HG02938 (cell line): ENCODE measurements around the gene ANKRD31.
"Not testable (repeated sequence)": the region's sequence is repeated elsewhere in the genome, so short reads cannot be mapped to it uniquely, and the experiment has no call there.

Experiments used
- ATAC-seq: cut with Tn5 transposase; IDR thresholded peaks from one replicate; pipeline ENCODE4 v1.9.1; 2021; ENCODE audit warnings: mild to moderate bottlenecking, moderate library complexity; ENCODE audit not compliant: unreplicated experiment

ANKRD31 gene

DNA sequence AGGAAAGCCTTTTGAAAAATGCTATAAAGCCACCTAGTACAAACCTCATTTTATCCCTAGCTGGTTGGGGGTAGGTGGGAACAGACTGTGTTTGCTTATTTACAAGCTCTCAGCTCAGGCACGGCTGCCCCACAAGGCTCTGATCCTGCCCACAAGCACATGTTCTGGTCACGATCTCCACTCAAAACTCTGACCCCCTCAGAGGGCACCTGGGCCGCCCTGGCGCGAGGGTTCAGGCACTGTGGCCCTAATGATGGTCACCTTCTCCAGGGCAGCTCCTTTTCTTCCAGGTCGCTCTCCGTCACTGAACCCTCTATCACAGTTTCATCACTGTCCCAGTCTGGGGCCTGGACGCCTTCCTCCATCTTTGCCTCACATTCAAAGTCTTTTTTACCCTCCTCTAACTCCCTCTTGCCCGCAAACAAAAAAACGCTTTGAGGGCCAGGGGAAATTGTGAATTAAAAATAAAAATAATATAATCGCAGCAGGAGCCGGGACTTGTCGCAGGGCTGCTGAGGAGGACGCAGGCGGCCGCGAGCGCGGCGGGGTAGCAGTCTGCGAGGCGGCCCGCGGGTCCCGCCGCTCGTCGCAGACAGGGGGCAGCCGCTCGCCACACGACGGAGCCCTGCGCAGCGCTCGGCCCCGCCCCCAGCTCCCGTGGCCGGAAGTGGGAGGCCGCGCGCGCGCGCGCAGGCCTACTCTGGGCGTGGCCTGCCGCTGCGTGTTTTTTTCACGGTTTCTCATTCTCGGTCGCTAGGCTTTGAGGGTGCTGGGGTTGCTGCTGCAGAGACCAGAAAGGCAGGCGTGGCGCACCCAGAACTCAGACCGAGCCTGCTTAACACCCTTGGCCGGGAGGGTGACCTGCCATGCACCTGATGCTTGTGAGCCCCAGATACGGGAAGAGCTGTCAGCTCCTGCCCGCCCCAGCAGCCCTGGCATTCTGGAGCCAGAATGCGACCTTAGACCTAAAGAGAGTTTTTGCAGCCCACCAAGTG, at the start of gene ANKRD31:
TSS of gene ANKRD31 (minus strand) at position 557 of the 995 bp plus-strand sequence. CDS start at position 365, 192 bp downstream.
- peak; percentile 95 for ATAC-seq

- ATAC-seq, result no peak
These were observed 49.6 kb upstream of the ANKRD31 start for GRCh38 chr5:75286211-75286773.

DNA sequence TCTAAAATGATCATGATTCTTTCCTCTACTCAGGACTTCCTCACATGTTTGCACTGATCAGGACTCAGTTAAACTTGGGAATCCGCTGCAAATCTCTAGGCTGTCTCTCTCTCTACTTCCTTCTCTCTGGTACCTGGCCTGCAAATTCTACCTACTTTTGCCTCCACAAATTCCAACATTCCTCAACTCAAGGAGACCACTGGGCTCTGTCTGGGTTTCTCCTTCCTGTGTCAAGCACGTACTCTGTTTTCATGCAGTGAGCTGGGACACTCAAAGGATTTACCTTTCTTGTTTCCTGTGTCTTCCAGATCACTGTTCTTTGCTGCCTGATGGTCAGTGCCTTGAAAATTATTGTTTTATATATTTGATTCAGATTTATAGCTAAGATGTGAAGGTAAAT, 45.9 kb upstream of the ANKRD31 start:
- no peak for ATAC-seq

DNA sequence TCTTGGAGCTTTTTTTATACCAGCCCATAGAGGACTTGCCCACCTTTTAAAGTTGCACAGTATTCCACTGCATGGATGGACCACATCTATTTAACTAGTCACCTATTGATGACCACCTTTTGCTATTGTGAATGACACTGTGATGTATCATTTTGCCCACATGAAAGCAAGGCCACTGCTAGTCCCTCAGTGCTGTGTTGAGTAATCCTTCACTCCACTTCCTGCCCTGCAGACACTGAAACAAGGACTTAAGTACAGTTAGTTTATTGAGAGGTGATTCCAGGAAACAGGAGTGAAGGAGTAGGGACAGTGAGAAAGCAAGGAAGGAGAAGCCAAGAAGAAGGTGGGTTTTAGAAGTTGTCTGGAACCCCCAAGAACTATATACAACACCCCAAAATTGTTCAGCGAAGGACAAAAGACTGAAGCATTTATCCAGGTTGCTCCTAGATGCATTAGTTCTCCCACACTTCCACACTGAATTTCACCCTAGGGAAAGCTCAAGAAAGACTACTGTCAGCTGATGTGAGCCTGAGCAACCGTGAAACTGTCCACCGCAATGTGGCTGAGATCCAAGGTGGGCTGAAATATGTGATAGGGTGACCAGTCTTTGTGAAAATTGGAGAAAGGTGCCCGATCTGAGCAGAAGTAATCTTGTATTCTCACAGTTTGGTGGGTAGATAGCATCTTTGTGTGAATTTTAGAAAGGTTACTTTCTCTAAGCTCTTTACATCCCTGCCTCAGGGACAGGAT, 45.2 kb upstream of the ANKRD31 start:
- no peak for ATAC-seq

- ATAC-seq, result no peak
These were observed 42.6 kb upstream of the ANKRD31 start for GRCh38 chr5:75279321-75279720.

GRCh38 chr5:75277463-75277862, 40.8 kb upstream of the ANKRD31 start:
- no peak for ATAC-seq

GRCh38 chr5:75275756-75276155, 39.1 kb upstream of the ANKRD31 start:
- ATAC-seq, result no peak

DNA sequence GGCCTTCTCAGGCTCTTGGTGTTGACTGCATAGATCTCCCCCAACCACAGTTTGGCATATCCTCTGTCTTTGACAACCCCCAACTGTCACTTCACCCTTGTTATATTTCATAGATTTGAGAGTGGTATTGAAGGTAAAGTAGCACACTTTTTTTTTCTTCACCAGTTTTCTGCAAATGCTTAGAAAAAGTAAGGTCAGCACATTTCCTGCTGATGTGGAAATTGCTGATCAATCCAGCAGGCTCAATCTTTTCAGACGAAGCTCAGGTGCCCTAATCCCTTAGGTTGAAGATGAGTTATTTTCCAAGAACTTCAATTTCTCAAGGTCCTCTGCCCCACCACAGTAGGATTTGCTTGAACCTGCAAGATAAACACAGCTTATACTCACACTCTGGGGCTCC, 38.5 kb upstream of the ANKRD31 start:
- no peak for ATAC-seq

- no peak for ATAC-seq
These were observed 37.8 kb upstream of the ANKRD31 start for GRCh38 chr5:75274486-75274885.

GRCh38 chr5:75270605-75271004, 33.9 kb upstream of the ANKRD31 start:
- not testable (repeated sequence) for ATAC-seq

DNA sequence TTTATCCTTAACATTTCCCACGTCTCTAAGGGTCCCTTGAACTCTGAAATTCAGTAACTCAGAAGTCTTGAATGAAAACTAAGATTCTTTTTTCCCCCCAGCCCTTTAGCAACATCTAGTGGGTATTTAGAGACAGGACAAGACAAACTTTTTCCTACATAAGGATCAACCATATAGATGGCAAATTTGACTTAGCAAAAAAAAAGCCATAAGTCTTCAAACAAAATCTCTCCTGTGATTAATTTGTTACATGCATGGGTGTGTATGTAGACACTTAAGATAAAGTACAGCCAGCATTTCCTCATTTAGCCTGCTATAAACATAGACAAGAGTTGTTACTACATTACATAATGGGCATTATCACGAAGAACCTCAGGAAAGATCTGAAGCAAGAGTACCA, 29.1 kb upstream of the ANKRD31 start:
- no peak for ATAC-seq

- no peak for ATAC-seq
These were observed 25.6 kb upstream of the ANKRD31 start for GRCh38 chr5:75262271-75262670.

- ATAC-seq, result no peak
These were observed 24.0 kb upstream of the ANKRD31 start for GRCh38 chr5:75260708-75261107.

GRCh38 chr5:75250452-75250851, 13.8 kb upstream of the ANKRD31 start:
- ATAC-seq, result not testable (repeated sequence)

- no peak for ATAC-seq
These were observed 8.3 kb upstream of the ANKRD31 start for GRCh38 chr5:75245023-75245422.

DNA sequence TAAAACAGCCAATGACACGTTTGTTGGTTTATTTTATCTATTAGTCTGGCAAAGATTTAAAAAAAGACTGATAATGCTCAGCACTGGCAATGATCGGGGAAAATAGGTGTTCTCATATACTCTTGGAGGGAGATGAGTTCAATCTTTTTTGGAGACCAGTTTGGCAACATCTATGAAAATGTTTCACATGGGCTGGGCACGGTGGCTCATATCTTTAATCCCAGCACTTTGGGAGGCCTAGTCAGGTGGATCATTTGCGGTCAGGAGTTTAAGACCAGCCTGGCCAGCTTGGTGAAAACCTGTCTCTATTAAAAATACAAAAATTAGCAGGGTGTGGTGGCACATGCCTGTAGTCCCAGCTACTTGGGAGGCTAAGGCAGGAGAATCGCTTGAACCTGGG, 6.8 kb upstream of the ANKRD31 start:
- ATAC-seq, result no peak

DNA sequence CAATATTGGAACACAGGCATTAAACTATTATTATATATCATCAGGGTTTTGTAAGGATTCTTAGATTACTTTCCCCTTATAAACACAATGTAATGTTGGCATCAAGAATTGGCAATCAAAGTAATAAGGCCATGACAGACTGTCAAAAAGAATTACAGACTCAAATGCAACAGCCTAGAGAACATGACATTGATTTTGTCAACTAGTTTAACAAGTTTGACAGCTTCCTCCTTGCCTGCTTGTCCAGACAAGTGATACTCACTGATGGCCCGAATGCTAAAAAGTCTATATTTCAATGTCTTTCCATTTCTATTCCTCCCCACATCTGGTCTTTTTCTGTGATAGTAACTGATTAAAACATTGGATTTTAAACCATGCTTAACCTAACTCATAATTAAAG, 6.4 kb upstream of the ANKRD31 start:
- no peak for ATAC-seq

GRCh38 chr5:75242067-75242466, 5.4 kb upstream of the ANKRD31 start:
- no peak for ATAC-seq

GRCh38 chr5:75239681-75240080, 3.0 kb upstream of the ANKRD31 start:
- no peak for ATAC-seq

GRCh38 chr5:75235711-75236110, 967 bp downstream of the ANKRD31 start:
- no peak for ATAC-seq

GRCh38 chr5:75234251-75234650, 2.4 kb downstream of the ANKRD31 start:
- no peak for ATAC-seq
